ENCODE measurements around the gene DSTYK.

DSTYK gene, protein sequence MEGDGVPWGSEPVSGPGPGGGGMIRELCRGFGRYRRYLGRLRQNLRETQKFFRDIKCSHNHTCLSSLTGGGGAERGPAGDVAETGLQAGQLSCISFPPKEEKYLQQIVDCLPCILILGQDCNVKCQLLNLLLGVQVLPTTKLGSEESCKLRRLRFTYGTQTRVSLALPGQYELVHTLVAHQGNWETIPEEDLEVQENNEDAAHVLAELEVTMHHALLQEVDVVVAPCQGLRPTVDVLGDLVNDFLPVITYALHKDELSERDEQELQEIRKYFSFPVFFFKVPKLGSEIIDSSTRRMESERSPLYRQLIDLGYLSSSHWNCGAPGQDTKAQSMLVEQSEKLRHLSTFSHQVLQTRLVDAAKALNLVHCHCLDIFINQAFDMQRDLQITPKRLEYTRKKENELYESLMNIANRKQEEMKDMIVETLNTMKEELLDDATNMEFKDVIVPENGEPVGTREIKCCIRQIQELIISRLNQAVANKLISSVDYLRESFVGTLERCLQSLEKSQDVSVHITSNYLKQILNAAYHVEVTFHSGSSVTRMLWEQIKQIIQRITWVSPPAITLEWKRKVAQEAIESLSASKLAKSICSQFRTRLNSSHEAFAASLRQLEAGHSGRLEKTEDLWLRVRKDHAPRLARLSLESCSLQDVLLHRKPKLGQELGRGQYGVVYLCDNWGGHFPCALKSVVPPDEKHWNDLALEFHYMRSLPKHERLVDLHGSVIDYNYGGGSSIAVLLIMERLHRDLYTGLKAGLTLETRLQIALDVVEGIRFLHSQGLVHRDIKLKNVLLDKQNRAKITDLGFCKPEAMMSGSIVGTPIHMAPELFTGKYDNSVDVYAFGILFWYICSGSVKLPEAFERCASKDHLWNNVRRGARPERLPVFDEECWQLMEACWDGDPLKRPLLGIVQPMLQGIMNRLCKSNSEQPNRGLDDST

DNA sequence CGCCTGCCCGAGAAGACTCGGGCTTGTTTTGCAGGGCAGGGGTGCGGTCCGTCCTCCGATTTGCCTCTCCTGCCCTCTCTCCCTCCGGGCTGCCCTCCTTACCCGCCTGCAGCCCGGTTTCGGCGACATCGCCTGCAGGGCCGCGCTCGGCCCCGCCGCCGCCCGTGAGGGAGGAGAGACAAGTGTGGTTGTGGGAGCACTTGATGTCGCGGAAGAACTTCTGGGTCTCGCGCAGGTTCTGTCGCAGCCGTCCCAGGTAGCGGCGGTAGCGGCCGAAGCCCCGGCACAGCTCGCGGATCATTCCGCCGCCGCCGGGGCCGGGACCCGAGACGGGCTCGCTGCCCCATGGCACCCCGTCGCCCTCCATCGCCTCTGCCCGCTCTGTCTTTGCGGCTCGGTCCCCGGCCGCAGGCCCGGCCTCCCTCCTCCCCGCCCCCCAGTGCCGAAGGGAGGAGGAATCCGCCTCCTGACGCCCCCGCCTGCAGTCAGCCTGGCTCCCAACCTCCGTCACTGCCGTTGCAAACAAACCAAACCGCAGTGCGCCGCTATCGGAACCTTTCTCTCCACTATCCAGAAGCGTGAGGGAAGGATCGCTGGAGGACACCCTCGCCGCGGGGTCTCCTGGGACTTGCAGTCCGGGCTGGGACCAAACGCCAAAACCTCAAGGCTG lies at the start of gene DSTYK:
Gene DSTYK (minus strand): TSS at position 534 of the 670 bp plus-strand sequence. CDS start 167 bp downstream, at position 367.
- TF ChIP-seq, protein P1, sequence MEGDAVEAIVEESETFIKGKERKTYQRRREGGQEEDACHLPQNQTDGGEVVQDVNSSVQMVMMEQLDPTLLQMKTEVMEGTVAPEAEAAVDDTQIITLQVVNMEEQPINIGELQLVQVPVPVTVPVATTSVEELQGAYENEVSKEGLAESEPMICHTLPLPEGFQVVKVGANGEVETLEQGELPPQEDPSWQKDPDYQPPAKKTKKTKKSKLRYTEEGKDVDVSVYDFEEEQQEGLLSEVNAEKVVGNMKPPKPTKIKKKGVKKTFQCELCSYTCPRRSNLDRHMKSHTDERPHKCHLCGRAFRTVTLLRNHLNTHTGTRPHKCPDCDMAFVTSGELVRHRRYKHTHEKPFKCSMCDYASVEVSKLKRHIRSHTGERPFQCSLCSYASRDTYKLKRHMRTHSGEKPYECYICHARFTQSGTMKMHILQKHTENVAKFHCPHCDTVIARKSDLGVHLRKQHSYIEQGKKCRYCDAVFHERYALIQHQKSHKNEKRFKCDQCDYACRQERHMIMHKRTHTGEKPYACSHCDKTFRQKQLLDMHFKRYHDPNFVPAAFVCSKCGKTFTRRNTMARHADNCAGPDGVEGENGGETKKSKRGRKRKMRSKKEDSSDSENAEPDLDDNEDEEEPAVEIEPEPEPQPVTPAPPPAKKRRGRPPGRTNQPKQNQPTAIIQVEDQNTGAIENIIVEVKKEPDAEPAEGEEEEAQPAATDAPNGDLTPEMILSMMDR (IDR thresholded peaks at IDR 0.05; ENCODE audit: poor library complexity, severe bottlenecking), result no peak
- Histone ChIP-seq H3K27me3 (ENCODE audit: insufficient read depth, poor library complexity, severe bottlenecking) (no peaks in the 10 kb centered on the region), H3K9me3 (ENCODE audit: severe bottlenecking) (no peaks in the 10 kb centered on the region), H3K4me1 (ENCODE audit: insufficient read depth, poor library complexity, severe bottlenecking) (peaks cover 4% of the 10 kb centered on the region), H3K4me3 (ENCODE audit: severe bottlenecking) (peak within 1 kb of the TSS; percentile 78), H3K36me3 (ENCODE audit: low read depth) (no peaks in the 10 kb centered on the region), H3K27ac (ENCODE audit: poor library complexity, severe bottlenecking) (peak within 1 kb of the TSS; percentile 42)
- ATAC-seq (ENCODE audit: low read depth) (peak; percentile 95), DNase-seq (ENCODE audit: low spot score) (peak; percentile 93)

DNA sequence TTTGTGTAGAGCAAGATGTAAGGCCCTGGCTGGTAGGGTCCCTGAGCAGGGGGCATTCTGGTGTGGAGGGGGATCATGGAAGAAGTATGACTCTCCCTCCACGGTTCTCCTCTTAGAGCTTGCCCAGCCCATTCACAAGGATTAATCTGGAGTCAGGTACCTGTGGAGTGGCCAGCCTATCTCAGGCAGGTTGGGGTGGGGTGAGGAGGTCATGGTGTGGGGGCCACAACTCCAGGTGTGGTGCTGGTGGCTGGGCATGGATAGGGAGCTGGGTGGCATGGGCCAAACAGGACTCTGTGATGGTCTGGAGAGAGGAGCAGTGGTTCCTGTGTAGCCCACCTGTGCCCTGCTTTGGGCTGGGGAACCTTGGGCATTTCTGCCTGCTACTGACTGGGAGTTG lies 48.5 kb upstream of the DSTYK start:
- Histone ChIP-seq H3K27ac (ENCODE audit: poor library complexity, severe bottlenecking) (peak overlapping the region; percentile 84), H3K4me3 (ENCODE audit: severe bottlenecking) (no peak overlapping the region), H3K27me3 (ENCODE audit: insufficient read depth, poor library complexity, severe bottlenecking) (no peaks in the 10 kb centered on the region), H3K9me3 (ENCODE audit: severe bottlenecking) (no peaks in the 10 kb centered on the region), H3K4me1 (ENCODE audit: insufficient read depth, poor library complexity, severe bottlenecking) (peaks cover 31% of the 10 kb centered on the region), H3K36me3 (ENCODE audit: low read depth) (no peaks in the 10 kb centered on the region)
- no peak for ATAC-seq (ENCODE audit: low read depth)
- TF ChIP-seq, protein P1 (IDR thresholded peaks at IDR 0.05; ENCODE audit: poor library complexity, severe bottlenecking), result no peak
- no peak for DNase-seq (ENCODE audit: low spot score)

GRCh38 chr1:205259324-205259832 lies 47.9 kb upstream of the DSTYK start:
- Histone ChIP-seq H3K4me3 (ENCODE audit: severe bottlenecking) (no peak overlapping the region), H3K9me3 (ENCODE audit: severe bottlenecking) (no peaks in the 10 kb centered on the region), H3K27me3 (ENCODE audit: insufficient read depth, poor library complexity, severe bottlenecking) (no peaks in the 10 kb centered on the region), H3K4me1 (ENCODE audit: insufficient read depth, poor library complexity, severe bottlenecking) (peaks cover 31% of the 10 kb centered on the region), H3K27ac (ENCODE audit: poor library complexity, severe bottlenecking) (peak overlapping the region; percentile 84), H3K36me3 (ENCODE audit: low read depth) (no peaks in the 10 kb centered on the region)
- ATAC-seq (ENCODE audit: low read depth) (no peak), DNase-seq (ENCODE audit: low spot score) (no peak)
- TF ChIP-seq, protein P1 (IDR thresholded peaks at IDR 0.05; ENCODE audit: poor library complexity, severe bottlenecking), result no peak

GRCh38 chr1:205258719-205259118 lies 47.2 kb upstream of the DSTYK start:
- H3K9me3 ChIP-seq (ENCODE audit: severe bottlenecking), result no peaks in the 10 kb centered on the region
- no peak overlapping the region for H3K4me3 ChIP-seq (ENCODE audit: severe bottlenecking)
- H3K36me3 ChIP-seq (ENCODE audit: low read depth), result no peaks in the 10 kb centered on the region
- TF ChIP-seq, protein P1 (IDR thresholded peaks at IDR 0.05; ENCODE audit: poor library complexity, severe bottlenecking), result no peak
- ATAC-seq (ENCODE audit: low read depth) (peak; percentile 92), DNase-seq (ENCODE audit: low spot score) (peak; percentile 91)
- H3K4me1 ChIP-seq (ENCODE audit: insufficient read depth, poor library complexity, severe bottlenecking), result peaks cover 31% of the 10 kb centered on the region
- H3K27me3 ChIP-seq (ENCODE audit: insufficient read depth, poor library complexity, severe bottlenecking), result no peaks in the 10 kb centered on the region
- H3K27ac ChIP-seq (ENCODE audit: poor library complexity, severe bottlenecking), result peak overlapping the region; percentile 84

All from RWPE2 (cell line).